ENCODE measurements around the gene CDH23. TPM values are rescaled to one million over a fixed set of nuclear protein-coding genes. Genes with fewer than 3 reads are reported as not detected.

The CDH23 gene
- total RNA-seq, 1 experiment from 2014 or later: 2.9 TPM

DNA sequence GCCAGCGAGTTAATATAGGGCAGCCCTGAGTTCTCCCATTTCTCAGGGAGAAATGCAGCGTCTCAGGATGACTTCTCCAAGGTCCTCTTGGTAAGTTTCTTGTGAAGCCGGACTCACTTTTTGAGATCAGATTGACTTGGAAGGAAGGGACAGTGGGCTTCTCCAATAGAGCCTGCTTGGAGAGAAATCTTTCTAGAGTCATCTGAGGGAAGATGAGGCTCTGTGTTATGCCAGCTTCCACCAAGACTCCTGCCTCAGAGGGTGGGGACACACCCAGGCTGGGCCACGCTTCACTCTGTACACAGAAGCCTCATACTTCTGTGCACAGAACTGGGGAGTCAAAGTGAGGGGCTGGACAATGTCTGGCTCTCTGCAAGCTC, 317.3 kb downstream of the CDH23 start (continued):
- TF ChIP-seq, protein P1, sequence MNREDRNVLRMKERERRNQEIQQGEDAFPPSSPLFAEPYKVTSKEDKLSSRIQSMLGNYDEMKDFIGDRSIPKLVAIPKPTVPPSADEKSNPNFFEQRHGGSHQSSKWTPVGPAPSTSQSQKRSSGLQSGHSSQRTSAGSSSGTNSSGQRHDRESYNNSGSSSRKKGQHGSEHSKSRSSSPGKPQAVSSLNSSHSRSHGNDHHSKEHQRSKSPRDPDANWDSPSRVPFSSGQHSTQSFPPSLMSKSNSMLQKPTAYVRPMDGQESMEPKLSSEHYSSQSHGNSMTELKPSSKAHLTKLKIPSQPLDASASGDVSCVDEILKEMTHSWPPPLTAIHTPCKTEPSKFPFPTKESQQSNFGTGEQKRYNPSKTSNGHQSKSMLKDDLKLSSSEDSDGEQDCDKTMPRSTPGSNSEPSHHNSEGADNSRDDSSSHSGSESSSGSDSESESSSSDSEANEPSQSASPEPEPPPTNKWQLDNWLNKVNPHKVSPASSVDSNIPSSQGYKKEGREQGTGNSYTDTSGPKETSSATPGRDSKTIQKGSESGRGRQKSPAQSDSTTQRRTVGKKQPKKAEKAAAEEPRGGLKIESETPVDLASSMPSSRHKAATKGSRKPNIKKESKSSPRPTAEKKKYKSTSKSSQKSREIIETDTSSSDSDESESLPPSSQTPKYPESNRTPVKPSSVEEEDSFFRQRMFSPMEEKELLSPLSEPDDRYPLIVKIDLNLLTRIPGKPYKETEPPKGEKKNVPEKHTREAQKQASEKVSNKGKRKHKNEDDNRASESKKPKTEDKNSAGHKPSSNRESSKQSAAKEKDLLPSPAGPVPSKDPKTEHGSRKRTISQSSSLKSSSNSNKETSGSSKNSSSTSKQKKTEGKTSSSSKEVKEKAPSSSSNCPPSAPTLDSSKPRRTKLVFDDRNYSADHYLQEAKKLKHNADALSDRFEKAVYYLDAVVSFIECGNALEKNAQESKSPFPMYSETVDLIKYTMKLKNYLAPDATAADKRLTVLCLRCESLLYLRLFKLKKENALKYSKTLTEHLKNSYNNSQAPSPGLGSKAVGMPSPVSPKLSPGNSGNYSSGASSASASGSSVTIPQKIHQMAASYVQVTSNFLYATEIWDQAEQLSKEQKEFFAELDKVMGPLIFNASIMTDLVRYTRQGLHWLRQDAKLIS (CRISPR knock-in tag; IDR thresholded peaks at IDR 0.05; ENCODE audit: borderline replicate concordance): no peak

- DNase-seq (ENCODE audit: low spot score) (no peak), ATAC-seq (no peak)
- Mint-ChIP-seq H3K27ac (no peak overlapping the region), H3K27me3 (ENCODE audit: low read depth) (no peaks in the 10 kb centered on the region), H3K4me1 (peaks cover 17% of the 10 kb centered on the region), H3K4me3 (no peak overlapping the region), H3K9me3 (no peaks in the 10 kb centered on the region), H3K36me3 (no peaks in the 10 kb centered on the region)
- ChIA-PET CTCF (interaction anchor here (0.9 to 4.6 kb wide), 4 partner anchors 17 to 396 kb away, joined by 3 to 34 read pairs (median 7); partner anchors contain the start of gene SLC29A3), POLR2A (no interaction called here)
- no peak for TF ChIP-seq OVOL2 (CRISPR knock-in tag; IDR thresholded peaks at IDR 0.05; ENCODE audit: borderline replicate concordance)
- no peak for TF ChIP-seq ZNF263 (CRISPR knock-in tag; IDR thresholded peaks at IDR 0.05; ENCODE audit: low read depth)
- no peak for TF ChIP-seq SMAD4 (CRISPR knock-in tag; IDR thresholded peaks at IDR 0.05)
- TF ChIP-seq ATF2 (CRISPR knock-in tag; IDR thresholded peaks at IDR 0.05; ENCODE audit: borderline replicate concordance, low read depth): no peak
- no peak for TF ChIP-seq EMX1 (CRISPR knock-in tag; IDR thresholded peaks at IDR 0.05)
- no peak for TF ChIP-seq JUN (CRISPR knock-in tag; IDR thresholded peaks at IDR 0.05)
Observed at GRCh38 chr10:71714592-71714991, 317.9 kb downstream of the CDH23 start.

GRCh38 chr10:71715026-71715425, 318.3 kb downstream of the CDH23 start:
- ChIA-PET CTCF (interaction anchor here (0.9 kb wide), 1 partner anchor 100 kb away, joined by 3 read pairs; no protein-coding TSS in a partner anchor), POLR2A (no interaction called here)
- no peaks in the 10 kb centered on the region for H3K27me3 Mint-ChIP-seq (ENCODE audit: low read depth)
- no peak for DNase-seq (ENCODE audit: low spot score)
- H3K27ac Mint-ChIP-seq: no peak overlapping the region
- no peak for TF ChIP-seq SMAD4 (CRISPR knock-in tag; IDR thresholded peaks at IDR 0.05)
- TF ChIP-seq ARID4B (CRISPR knock-in tag; IDR thresholded peaks at IDR 0.05; ENCODE audit: borderline replicate concordance): no peak
- TF ChIP-seq ZNF423 (CRISPR knock-in tag; IDR thresholded peaks at IDR 0.05): no peak
- no peak for TF ChIP-seq ZNF219 (CRISPR knock-in tag; IDR thresholded peaks at IDR 0.05; ENCODE audit: borderline replicate concordance)
- TF ChIP-seq JAZF1 (CRISPR knock-in tag; IDR thresholded peaks at IDR 0.05): no peak
- no peak for TF ChIP-seq CREM (CRISPR knock-in tag; IDR thresholded peaks at IDR 0.05)
- TF ChIP-seq, protein P2, sequence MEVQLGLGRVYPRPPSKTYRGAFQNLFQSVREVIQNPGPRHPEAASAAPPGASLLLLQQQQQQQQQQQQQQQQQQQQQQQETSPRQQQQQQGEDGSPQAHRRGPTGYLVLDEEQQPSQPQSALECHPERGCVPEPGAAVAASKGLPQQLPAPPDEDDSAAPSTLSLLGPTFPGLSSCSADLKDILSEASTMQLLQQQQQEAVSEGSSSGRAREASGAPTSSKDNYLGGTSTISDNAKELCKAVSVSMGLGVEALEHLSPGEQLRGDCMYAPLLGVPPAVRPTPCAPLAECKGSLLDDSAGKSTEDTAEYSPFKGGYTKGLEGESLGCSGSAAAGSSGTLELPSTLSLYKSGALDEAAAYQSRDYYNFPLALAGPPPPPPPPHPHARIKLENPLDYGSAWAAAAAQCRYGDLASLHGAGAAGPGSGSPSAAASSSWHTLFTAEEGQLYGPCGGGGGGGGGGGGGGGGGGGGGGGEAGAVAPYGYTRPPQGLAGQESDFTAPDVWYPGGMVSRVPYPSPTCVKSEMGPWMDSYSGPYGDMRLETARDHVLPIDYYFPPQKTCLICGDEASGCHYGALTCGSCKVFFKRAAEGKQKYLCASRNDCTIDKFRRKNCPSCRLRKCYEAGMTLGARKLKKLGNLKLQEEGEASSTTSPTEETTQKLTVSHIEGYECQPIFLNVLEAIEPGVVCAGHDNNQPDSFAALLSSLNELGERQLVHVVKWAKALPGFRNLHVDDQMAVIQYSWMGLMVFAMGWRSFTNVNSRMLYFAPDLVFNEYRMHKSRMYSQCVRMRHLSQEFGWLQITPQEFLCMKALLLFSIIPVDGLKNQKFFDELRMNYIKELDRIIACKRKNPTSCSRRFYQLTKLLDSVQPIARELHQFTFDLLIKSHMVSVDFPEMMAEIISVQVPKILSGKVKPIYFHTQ (CRISPR knock-in tag; IDR thresholded peaks at IDR 0.05): no peak
- TF ChIP-seq, protein P3, sequence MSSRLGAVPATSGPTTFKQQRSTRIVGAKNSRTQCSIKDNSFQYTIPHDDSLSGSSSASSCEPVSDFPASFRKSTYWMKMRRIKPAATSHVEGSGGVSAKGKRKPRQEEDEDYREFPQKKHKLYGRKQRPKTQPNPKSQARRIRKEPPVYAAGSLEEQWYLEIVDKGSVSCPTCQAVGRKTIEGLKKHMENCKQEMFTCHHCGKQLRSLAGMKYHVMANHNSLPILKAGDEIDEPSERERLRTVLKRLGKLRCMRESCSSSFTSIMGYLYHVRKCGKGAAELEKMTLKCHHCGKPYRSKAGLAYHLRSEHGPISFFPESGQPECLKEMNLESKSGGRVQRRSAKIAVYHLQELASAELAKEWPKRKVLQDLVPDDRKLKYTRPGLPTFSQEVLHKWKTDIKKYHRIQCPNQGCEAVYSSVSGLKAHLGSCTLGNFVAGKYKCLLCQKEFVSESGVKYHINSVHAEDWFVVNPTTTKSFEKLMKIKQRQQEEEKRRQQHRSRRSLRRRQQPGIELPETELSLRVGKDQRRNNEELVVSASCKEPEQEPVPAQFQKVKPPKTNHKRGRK (CRISPR knock-in tag; IDR thresholded peaks at IDR 0.05; ENCODE audit: borderline replicate concordance): no peak
- no peak for TF ChIP-seq ESRRA (CRISPR knock-in tag; IDR thresholded peaks at IDR 0.05; ENCODE audit: borderline replicate concordance)
- TF ChIP-seq ZNF263 (CRISPR knock-in tag; IDR thresholded peaks at IDR 0.05; ENCODE audit: low read depth): no peak
- no peak for TF ChIP-seq GRHL2 (CRISPR knock-in tag; IDR thresholded peaks at IDR 0.05; ENCODE audit: insufficient replicate concordance, severe bottlenecking)
- no peaks in the 10 kb centered on the region for H3K36me3 Mint-ChIP-seq
- no peak for ATAC-seq
- no peak overlapping the region for H3K4me3 Mint-ChIP-seq
- peaks cover 18% of the 10 kb centered on the region for H3K4me1 Mint-ChIP-seq
- no peaks in the 10 kb centered on the region for H3K9me3 Mint-ChIP-seq

Measured in WTC11 (cell line).